LNCaP clone FGC (cell line): ENCODE measurements around the gene PATZ1.
"Not testable (repeated sequence)": the region's sequence is repeated elsewhere in the genome, so short reads cannot be mapped to it uniquely, and the experiment has no call there.

ENCODE experiments used
- DNase-seq: peaks from one replicate; pipeline ENCODE4 v3.0.0-alpha.2; 2011; ENCODE audit warnings: low read depth
- H3K4me3 ChIP-seq: 2 replicates; pipeline ENCODE4 v1.5.1; 2011; ENCODE audit warnings: mild to moderate bottlenecking, low read depth, low read length, control low read depth
- CTCF ChIP-seq: IDR thresholded peaks from 2 replicates; pipeline ENCODE4 v1.5.1; 2012; ENCODE audit warnings: mild to moderate bottlenecking; ENCODE audit not compliant: control insufficient read depth, insufficient read depth; ENCODE audit errors: extremely low read depth

PATZ1 gene

GRCh38 chr22:31361743-31362142, 15.6 kb upstream of the PATZ1 start:
- no peak for TF ChIP-seq CTCF
- DNase-seq: no peak
- H3K4me3 ChIP-seq: no peak overlapping the region

GRCh38 chr22:31360029-31360428, 13.9 kb upstream of the PATZ1 start:
- DNase-seq: no peak
- no peak overlapping the region for H3K4me3 ChIP-seq
- TF ChIP-seq CTCF: no peak

GRCh38 chr22:31354515-31354914, 8.4 kb upstream of the PATZ1 start:
- no peak for DNase-seq
- no peak for TF ChIP-seq CTCF
- H3K4me3 ChIP-seq: no peak overlapping the region

GRCh38 chr22:31350410-31350863, 4.3 kb upstream of the PATZ1 start:
- TF ChIP-seq CTCF: no peak
- no peak for DNase-seq
- no peak overlapping the region for H3K4me3 ChIP-seq

GRCh38 chr22:31349960-31350359, 3.8 kb upstream of the PATZ1 start:
- no peak for DNase-seq
- no peak for TF ChIP-seq CTCF
- no peak overlapping the region for H3K4me3 ChIP-seq

GRCh38 chr22:31348766-31349165, 2.6 kb upstream of the PATZ1 start:
- no peak for TF ChIP-seq CTCF
- no peak for DNase-seq
- H3K4me3 ChIP-seq: no peak overlapping the region

GRCh38 chr22:31348009-31348337, 1.8 kb upstream of the PATZ1 start:
- not testable (repeated sequence) for DNase-seq
- peak overlapping the region; percentile 58 for H3K4me3 ChIP-seq
